ENCODE results near the gene HPS5.
"Not testable (repeated sequence)": the region's sequence is repeated elsewhere in the genome, so short reads cannot be mapped to it uniquely, and the experiment has no call there.

HPS5 gene, protein sequence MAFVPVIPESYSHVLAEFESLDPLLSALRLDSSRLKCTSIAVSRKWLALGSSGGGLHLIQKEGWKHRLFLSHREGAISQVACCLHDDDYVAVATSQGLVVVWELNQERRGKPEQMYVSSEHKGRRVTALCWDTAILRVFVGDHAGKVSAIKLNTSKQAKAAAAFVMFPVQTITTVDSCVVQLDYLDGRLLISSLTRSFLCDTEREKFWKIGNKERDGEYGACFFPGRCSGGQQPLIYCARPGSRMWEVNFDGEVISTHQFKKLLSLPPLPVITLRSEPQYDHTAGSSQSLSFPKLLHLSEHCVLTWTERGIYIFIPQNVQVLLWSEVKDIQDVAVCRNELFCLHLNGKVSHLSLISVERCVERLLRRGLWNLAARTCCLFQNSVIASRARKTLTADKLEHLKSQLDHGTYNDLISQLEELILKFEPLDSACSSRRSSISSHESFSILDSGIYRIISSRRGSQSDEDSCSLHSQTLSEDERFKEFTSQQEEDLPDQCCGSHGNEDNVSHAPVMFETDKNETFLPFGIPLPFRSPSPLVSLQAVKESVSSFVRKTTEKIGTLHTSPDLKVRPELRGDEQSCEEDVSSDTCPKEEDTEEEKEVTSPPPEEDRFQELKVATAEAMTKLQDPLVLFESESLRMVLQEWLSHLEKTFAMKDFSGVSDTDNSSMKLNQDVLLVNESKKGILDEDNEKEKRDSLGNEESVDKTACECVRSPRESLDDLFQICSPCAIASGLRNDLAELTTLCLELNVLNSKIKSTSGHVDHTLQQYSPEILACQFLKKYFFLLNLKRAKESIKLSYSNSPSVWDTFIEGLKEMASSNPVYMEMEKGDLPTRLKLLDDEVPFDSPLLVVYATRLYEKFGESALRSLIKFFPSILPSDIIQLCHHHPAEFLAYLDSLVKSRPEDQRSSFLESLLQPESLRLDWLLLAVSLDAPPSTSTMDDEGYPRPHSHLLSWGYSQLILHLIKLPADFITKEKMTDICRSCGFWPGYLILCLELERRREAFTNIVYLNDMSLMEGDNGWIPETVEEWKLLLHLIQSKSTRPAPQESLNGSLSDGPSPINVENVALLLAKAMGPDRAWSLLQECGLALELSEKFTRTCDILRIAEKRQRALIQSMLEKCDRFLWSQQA

DNA sequence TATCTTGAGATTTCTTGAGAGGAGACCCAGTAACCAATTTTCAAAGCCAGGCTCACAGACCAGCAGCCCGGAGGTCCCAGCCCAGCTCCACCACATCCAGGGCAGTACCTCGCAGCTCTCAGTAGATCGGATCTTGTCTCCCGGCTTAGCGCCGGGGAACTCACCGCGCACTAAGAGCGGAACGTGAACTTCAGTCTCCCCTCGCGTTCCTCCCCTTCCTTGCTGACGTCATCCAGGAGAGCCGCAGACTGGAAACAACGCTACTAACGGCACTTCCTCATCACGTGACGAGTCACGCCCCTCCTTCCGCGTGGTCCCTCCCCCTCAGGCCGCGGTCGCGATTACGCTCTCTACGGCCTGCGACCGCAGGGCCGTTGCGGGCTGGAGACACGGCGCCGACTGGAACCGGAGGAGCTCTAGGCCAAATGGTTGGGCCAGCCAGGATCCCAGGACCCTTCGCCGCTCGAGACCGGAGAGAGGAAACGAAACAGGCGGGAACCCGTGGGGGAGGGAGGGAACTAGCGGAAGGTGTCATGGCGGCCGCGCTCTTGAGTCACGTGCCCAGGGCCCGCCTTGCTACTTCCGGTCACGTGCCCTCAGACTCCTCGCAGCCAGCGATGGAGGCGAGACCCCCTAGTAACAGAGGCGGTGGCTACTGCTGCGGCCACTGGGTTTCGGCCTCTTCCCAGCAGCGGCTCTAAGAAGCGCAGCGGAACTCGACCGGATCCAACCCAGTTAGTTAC, at the start of gene HPS5, which contains the start of gene GTF2H1:
Gene HPS5, minus strand, starts transcription at position 172 of the 743 bp plus-strand sequence. CDS start 4,282 bp downstream, outside the sequence.
Gene GTF2H1, plus strand, starts transcription at position 599 of the 743 bp plus-strand sequence. CDS start 10,508 bp downstream, outside the sequence.
- peak; percentile 98 for DNase-seq

DNA sequence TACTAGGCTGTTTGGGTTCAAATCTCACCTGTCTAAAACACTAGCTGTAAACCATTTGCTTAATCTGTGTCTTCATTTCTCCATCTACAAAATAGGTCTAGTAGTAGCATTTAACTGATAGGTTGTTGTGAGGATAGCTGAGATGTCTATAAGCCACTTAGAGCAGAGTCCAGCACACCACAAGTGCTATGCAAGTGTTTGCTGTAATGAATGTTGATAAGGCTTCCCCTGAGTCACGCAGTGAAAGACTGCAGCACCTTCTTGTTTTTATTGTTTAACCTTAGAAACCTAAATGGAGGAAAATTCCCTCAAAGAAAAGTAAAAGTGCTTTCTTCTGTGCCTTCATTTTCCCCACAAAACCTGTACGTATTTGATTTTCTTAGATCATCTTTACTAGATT, 49.3 kb upstream of the HPS5 start:
- no peak for DNase-seq

DNA sequence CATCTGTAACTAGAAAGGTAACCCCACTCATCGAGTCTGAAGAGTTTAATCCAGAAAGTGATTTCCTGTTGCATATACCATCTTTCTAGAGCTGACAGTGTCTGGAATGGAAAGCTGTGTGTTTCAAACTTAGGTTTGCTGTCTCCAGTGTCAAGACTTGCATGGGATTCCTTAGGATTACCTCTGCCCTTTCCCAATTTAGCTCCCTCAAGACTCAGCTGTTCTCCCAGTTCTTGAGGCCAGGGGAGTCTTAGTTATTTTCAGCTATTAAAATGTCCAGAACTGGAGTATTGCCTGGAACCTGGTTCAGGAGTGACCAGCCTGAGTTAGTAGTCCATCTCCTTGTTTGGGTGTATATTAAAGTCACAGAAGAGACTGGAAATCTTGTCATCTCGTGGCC, 47.5 kb upstream of the HPS5 start:
- no peak for DNase-seq

DNA sequence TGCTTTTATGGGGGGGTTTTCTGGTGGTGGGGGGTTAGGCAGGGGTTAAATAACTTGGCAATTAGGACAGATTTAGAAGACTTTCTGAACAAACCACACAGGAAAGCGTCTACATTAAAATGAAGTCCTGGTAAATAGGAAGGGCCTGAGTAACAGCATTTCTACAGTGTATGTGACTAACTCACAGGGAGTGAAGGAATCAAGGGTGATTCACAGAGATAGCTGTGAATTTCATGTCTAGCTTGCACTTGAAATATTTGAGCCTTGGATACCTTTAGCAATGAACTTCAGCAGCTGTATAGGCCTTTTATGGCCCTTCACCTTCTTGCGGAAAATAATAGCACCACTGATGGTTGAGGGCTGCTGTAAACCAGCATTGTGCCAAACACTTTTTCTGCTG, 46.3 kb upstream of the HPS5 start:
- no peak for DNase-seq

DNA sequence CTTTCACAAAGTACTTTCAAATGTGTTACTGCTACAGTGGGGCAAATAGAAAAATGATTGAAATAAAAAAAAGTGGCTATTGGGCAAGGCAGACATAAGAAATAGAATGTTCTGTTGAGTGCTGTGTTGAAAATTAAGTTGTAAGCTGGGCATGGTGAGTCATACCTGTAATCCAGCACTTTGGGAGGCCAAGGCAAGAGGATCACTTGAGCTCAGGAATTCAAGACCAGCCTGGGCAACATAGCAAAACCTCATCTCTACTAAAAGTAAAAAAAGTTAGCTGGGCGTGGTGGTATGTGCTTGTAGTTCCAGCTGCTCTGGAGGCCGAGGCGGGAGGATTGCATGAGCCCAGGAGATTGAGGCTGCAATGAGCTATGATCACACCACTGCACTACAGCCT, 45.5 kb upstream of the HPS5 start:
- no peak for DNase-seq

DNA sequence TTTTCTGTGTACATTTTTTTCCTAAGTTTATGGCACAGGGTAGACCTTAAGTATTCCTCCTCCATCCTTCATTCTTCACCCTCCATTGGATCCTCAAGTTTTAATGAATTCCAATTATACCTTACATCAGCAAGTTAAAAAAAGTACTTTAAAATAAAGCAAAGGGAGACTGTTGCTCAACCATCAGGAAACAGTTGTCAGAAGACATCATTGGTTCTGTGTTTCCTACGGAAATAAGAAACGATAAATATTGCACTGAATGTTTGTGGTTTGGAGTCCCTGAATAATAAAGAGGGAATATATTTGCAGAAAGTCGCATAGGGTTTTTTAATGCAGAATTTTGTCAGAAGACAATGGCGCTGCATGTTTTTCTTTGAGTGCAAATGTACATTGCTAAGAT, 44.3 kb upstream of the HPS5 start:
- no peak for DNase-seq

DNA sequence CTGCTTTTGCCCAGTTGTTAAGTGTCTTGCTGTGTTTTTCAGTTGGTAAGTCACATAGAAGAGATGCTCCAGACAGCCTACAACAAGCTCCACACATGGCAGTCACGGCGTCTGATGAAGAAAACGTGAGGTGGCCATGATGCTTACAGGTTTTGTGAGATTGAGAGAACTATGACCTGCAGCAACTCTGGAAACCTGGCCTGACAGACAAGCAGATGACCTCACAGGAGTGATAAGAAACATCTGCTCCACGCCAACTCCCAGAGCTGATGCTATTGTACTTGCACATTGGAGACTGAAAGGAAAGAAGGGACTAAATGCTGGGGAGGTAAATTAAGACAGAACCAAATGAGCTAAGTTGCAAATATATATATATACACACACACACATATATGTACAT, 43.8 kb upstream of the HPS5 start:
- no peak for DNase-seq

DNA sequence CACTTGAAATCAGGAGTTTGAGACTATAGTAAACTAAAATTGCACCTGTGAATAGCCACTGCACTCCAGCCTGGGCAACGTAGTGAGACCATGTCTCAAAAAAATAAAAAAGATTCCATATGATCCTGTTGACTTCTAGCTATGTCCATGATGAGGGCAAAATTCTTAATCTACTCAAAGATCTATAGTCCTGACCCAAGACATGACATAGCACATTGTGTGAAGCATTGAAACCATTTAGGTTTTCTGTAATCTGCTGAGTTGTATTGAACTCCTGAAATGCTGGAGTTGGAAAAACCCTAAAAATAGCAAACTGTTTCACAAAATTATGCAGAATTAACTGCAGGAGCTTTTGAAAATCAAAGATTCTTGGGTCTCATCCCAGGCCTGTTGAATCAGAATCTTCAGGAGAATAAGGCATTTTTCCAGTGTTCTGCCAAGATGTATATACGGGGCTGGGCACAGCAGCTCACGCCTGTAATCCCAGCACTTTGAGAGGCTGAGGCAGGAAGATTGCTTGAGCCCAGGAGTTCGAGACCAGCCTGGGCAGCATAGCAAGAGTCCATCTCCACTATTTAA, 42.6 kb upstream of the HPS5 start:
- no peak for DNase-seq

DNA sequence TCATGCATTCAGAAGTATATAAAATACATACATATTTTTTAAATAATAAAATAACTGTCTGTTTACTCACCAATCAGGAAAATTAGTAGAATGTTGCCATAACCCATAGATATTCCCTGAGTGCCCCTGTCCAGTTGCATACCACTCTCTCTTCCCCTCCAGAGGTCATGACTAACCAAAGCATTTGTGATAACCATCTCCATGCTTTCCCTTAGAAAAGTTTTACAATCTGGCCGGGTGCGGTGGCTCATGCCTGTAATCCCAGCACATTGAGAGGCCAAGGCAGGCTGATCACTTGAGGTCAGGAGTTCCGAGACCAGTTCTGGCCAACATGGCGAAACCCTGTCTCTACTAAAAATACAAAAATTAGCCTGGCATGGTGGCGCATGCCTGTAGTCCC, 39.2 kb upstream of the HPS5 start:
- no peak for DNase-seq

DNA sequence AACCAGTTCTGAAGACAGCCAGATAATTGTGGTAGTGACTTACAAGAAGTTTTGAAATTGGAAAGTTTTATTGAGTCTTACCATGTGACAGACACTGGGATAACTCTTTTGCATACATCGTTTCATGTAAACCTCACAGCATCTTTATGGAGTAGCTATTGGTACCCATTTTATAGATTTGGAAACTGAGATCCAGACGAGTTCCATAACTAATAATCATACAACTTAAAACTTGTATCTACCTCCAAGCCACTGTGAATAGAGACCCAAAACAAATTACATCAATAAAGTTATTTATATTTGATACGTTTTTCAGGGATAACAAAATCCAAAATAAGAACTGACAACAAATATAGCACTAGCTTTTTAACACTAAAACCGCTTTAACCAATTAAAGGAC, 36.7 kb upstream of the HPS5 start:
- no peak for DNase-seq

DNA sequence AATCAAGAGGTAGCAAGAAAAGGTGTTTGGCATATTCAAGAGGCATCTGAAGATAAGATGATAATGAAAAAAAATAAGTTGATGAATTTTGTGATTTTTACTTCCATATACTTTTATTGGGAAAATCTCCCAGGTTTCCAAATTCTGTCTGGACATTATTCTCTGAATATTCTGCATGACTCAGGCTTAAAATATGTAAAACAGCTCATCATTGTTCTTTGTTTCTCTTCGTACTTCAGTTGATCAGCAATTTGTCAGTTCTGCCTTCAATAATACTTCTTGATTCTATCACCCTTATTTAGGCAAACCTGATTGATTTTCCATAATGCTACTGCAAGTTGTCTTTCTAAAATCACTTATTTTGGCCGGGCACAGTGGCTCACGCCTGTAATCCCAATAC, 30.6 kb upstream of the HPS5 start:
- DNase-seq, result no peak

DNA sequence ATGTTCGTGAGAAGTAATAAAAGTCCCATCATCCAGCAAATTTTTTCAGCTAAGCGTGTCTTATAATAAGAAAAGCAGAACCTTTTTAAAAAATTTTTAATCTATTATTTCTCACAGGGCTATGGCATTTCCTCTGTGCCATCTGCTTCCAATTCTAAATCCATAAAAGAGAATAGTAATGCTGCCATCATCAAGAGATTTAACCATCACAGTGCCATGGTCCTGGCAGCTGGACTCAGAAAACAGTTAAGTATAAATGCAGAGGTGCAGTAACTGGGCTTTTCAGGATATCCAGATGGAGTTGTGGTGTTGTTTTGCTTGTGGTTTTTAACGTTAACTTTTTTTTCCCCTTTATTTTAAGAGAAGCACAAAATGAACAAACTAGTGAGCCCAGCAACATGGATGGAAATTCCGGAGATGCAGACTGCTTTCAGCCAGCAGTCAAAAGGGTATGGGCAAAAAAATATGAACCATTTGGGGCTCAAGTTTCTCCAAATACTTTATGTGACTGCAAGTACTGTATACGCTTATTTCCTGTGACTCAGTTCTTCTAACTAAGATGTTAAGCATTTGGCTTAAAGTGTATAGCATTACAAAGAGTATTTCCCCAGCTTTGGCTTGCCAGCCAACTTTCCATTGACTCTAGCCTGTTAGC, 25.7 kb upstream of the HPS5 start:
- no peak for DNase-seq

DNA sequence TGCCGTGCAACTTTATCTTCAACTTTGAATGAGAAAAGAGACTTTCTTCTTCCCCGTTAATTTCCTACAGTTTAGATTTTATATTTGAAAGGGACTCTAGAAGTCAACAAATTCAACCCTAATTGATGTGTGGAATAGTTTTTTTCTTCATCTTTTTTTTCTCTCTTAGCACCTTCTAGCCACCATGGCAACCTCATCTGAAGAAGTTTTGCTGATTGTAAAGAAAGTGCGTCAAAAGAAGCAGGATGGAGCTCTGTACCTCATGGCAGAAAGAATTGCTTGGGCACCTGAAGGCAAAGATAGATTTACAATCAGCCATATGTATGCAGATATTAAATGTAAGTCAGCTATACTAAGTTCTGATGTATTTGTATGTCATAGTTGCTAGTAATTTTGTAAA, 11.0 kb upstream of the HPS5 start:
- DNase-seq, result no peak

DNA sequence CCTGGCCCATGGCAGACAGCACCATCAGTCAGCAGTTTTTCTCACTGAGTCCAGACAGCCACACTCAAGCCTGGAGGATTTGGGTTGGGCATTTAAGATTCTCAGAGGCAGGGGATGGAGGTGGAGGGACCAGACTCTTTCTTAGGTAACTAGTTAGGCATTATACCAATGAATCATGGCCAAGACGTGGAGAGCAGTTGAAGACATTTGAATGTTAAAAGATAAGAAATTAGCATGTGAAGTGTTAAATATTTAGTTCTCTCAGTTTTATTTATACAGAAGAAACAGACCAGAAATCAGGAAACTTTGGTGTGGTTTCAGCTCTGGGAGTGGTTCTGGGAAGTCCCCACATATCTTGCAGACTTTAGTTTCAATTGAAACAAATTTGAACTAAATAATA, 10.4 kb upstream of the HPS5 start:
- DNase-seq, result no peak

DNA sequence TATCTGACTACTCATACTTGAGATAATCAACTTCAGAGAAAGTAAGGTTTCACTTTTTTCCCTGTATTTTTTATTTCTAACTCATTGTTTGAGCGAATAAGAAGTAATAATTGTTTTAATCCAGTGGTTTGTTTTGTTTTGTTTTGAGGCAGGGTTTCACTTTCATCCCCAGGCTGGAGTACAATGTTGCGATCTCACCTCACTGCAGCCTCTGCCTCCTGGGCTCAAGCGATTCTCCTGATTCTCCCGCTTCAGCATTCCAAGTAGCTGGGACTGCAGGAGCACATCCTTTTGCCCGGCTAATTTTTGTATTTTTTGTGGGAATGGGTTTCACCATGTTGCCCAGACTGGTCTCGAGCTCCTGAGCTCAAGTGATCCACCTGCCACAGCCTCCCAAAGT, 9.0 kb upstream of the HPS5 start:
- no peak for DNase-seq

DNA sequence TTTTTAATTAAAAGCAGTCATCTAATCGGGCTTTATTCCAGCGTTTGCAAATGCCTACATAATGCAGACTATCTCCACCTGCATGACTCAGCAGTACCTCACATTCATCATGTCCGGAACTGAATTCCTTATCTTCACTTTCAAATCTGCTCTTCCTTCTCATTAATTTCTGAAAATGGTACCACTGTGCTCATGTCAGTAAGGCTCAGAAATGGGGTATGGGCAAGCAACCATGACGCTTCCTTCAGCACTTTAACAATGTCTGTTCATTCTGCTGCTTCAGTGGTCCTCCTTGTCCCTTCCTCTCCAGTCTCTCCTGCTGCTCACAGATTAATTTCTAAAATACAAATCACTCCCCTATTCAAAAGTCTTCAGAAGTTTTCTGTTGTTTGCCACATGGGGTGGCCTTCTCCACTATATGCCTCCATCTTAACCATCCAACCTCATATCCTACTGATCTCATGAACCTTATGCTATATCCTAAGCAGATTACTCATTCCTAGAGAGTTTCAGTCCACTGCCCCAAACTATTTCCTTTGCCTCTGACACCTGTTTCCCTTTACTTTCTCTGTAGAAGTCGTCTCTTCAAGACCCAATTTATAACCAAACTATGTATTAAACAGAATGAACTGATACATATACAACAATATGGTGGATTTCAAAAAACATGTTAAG, 7.4 kb upstream of the HPS5 start:
- no peak for DNase-seq

DNA sequence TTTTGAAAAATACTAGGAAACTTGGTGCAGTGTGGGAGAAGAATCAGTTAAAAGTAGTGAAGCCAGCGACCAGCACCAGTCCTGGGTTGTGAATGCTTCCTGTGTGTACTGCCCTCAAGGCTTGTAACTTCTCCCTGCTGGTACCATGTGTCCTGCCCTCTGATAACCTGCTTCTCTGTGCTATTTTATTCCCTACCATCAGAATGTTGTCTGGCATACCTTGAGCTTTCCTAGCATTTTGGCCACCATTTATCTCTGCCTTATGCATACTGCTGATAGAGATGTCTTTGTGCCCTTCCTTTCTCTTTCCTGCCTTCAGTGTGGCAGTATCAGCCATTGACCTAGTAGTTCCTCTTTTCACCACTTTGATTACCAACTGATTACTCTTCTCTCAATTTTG, 2.4 kb upstream of the HPS5 start:
- no peak for DNase-seq

DNA sequence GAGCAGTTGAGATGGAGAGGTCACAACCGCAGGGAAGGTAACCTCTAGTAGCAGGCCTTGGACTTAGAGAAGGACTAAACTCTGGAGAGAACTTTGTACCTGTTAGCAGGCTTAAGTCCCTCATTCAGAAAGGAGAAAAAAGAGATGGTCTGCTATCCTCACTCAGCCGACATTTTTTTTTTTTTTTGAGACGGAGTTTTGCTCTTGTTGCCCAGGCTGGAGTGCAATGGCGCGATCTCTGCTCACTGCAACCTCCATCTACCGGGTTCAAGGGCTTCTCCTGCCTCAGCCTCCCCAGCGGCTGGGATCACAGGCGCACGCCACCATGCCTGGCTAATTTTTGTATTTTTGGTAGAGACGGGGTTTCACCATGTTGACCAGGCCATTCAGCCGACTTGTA, 1.9 kb upstream of the HPS5 start:
- not testable (repeated sequence) for DNase-seq

DNA sequence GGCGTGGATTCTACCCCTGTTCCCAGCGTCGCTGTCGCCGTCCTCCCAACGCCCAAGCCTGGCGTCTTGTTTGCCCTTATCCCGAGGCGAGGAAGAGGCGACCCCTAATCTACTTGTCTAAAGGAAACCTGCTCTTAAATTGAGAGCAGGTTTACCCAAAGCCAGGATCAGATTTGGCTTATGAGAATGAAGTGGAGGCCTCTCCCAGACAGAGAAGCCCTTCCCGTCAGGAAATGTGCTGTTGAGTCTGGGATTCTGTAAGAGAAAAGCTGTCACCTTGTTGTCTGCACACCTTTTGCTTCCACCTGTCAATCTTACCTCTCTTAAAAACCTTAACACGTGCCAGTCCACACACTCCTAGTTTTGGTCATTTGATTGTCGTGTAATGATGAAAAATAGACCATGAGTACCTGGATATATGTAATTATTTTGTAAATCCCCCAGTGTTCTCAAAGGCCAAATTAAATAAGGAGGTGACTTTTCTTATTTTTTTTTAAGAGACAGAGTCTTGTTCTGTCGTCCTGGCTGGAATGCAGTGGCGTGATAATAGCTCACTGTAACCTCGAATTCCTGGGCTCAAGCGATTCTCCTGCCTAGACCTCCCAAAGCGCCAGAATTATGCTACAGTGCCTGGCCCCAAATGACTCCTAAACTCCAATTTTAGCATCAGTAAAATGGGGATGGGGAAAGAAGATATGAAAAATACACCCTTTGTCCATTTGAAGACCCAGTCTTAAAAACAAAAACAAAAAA, 1.1 kb upstream of the HPS5 start:
- peak; percentile 34 for DNase-seq

DNA sequence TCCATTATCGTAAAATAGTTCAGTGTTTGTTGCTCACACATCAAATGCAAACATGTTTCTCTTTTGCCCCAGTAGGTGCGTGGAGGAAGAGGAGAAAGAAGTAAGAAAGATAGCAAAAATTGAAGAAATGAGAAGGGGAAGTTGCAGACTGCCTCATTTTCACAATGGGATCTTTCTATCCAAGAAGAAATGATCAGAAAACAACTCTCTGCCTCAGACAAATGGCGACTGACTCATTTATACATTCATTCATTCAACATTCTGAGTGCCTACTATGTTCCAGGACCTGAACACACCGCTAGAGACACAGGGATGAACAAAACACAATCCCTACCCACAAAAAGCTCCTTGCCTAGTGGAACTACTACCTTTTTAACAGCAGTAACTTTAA, 367 bp downstream of the HPS5 start:
- no peak for DNase-seq

DNA sequence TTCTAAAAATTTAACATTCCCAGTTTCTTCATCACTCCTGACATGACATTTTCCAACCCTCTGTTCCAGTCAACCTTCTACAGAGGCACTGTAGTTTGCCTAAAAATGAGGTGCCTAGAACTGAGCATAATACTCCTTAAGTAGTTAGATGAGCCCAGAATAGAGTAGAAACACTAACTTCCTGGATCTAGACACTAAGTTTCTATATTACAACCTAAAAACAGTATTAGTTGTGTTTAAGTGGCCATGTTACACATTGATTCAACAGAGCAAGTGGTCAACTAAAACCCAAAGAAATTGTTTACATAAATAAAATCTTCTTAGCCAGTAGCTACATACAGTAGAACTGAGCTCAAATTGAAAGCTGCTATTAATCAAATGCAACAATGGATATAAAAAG, 1.3 kb downstream of the HPS5 start:
- DNase-seq, result no peak

All from NCI-H82 (cell line).